ENCODE data around the gene NELFCD. TPM values are rescaled to one million over a fixed set of nuclear protein-coding genes. Genes with fewer than 3 reads are reported as not detected.

The NELFCD gene
- total RNA-seq, 2 donors from 2014 or later = 123 to 159 TPM

DNA sequence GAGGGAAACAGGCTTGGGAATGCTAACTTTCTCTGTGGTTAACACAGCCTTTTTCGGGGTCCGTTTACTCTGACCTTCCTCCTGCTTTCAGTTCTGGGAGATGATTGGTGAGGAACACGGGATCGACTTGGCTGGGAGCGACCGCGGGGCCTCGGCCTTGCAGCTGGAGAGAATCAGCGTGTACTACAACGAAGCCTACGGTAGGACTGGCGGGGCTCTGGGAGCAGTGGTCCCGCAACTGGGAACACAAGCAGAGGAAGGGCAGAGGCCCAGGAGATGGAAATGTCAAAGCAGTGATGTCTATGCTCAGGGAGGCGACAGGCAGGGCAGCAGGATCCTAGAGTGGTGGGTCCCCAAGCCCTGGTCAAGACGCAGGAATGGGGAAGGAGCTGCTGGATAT is 41.7 kb downstream of the NELFCD start:
- H3K27ac Mint-ChIP-seq = no peak overlapping the region
- ATAC-seq = no peak
- peaks cover 19% of the 10 kb centered on the region in 2 donors for H3K36me3 Mint-ChIP-seq
- DNase-seq (ENCODE audit: low spot score in 2 of 2) = no peak
- no peaks in the 10 kb centered on the region for H3K9me3 Mint-ChIP-seq

DNA sequence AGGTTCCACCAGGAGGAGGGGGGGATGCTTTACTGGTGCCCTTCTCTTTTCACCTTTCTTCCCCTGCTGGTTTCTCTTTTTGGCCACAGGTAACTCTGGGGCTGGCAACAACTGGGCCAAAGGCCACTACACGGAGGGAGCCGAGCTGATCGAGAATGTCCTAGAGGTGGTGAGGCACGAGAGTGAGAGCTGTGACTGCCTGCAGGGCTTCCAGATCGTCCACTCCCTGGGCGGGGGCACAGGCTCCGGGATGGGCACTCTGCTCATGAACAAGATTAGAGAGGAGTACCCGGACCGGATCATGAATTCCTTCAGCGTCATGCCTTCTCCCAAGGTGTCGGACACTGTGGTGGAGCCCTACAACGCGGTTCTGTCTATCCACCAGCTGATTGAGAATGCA is 42.6 kb downstream of the NELFCD start:
- H3K36me3 Mint-ChIP-seq = peaks cover 21 to 25% of the 10 kb centered on the region in 2 donors
- H3K9me3 Mint-ChIP-seq = no peaks in the 10 kb centered on the region
- no peak for DNase-seq (ENCODE audit: low spot score in 2 of 2)
- no peak overlapping the region for H3K27ac Mint-ChIP-seq
- no peak for ATAC-seq

DNA sequence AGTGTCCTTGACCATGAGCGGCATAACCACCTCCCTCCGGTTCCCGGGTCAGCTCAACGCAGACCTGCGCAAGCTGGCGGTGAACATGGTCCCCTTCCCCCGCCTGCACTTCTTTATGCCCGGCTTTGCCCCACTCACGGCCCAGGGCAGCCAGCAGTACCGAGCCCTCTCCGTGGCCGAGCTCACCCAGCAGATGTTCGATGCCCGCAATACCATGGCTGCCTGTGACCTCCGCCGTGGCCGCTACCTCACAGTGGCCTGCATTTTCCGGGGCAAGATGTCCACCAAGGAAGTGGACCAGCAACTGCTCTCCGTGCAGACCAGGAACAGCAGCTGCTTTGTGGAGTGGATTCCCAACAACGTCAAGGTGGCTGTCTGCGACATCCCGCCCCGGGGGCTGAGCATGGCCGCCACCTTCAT is 43.1 kb downstream of the NELFCD start:
- Mint-ChIP-seq H3K36me3 (peaks cover 21 to 26% of the 10 kb centered on the region in 2 donors), H3K9me3 (no peaks in the 10 kb centered on the region), H3K27ac (peak overlapping the region in 1 of 2 donors; percentile 86)
- no peak for DNase-seq (ENCODE audit: low spot score in 2 of 2)
- ATAC-seq = no peak

DNA sequence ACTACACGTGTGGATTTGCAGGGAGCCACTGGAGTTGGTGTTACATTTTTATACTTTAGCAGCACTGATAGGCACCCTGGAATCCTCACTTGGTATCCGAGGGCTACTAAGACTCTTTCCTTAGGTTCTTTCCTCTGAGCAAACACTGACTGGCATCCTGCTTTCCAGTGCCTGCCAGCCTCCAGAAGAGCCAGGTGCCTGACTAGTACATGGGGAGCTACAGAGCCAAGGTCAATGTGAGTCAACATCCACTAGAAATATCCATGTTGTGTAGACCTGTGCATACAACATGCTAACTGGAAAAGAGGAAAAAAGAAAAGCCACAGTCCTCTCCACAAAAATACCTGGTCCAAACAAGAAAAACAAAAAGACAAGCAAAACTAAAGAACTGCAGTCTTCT is 44.0 kb downstream of the NELFCD start:
- H3K27ac Mint-ChIP-seq = no peak overlapping the region
- H3K9me3 Mint-ChIP-seq = no peaks in the 10 kb centered on the region
- ATAC-seq (no peak), DNase-seq (ENCODE audit: low spot score in 2 of 2) (no peak)
- H3K36me3 Mint-ChIP-seq = peaks cover 25 to 33% of the 10 kb centered on the region in 2 donors

DNA sequence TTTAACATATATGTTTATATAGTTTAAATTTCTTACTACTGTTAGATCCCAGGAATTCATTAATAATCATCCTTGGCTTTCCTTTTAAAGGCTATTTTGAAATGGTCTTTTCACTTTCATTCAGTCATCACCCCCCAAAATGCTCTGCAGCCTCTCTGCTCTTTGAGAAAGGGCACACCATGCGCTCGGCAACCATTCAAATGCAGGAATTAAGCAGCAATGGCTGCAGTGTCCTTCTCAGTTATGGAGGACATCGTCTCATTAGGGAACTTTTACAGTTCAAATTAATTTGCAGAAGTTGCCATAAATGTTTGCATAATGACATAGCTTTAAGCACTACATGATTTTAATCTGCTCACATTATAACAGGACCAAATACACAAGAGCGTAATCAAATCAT is 44.5 kb downstream of the NELFCD start:
- DNase-seq (ENCODE audit: low spot score in 2 of 2) = no peak
- Mint-ChIP-seq H3K9me3 (no peaks in the 10 kb centered on the region), H3K36me3 (peaks cover 29 to 38% of the 10 kb centered on the region in 2 donors), H3K27ac (no peak overlapping the region)
- ATAC-seq = no peak

DNA sequence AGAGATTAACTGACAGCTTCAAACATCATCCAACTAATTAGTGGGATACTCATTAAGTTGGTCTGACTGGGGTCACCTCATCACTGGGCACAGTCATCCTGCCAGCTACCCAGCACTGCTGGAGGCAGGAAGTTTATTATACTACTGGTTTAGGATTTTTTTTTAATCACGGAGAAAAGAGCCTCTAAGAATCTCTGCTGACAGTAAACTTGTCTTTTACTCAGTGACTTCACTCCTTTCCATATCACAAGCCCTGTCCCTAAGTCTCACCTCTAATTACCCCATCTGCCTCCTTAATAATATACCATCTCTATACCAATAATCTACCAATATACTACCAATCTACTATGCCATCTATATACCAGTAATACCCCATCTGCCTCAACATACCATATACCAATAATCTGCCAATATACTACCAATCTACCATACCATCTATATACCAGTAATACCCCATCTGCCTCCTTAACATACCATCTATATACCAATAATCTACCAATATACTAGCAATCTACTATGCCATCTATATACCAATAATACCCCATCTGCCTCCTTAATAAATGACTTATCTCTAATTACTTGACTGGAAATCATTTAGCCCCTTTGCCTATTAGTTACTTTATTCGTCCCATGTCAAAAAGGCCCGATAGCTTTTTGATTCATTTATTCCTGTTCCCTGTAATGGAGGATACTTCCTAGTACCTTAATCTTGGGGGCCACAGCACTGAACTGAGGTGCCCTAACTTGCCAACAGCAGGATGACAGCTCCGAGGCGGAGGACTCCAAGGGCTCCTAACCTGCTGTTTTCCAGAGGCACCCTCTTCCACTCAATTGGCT is 46.1 kb downstream of the NELFCD start:
- DNase-seq (ENCODE audit: low spot score in 2 of 2) (no peak), ATAC-seq (no peak)
- Mint-ChIP-seq H3K9me3 (no peaks in the 10 kb centered on the region), H3K27ac (peak overlapping the region; percentile 10 to 36), H3K36me3 (peaks cover 42 to 47% of the 10 kb centered on the region in 2 donors)

DNA sequence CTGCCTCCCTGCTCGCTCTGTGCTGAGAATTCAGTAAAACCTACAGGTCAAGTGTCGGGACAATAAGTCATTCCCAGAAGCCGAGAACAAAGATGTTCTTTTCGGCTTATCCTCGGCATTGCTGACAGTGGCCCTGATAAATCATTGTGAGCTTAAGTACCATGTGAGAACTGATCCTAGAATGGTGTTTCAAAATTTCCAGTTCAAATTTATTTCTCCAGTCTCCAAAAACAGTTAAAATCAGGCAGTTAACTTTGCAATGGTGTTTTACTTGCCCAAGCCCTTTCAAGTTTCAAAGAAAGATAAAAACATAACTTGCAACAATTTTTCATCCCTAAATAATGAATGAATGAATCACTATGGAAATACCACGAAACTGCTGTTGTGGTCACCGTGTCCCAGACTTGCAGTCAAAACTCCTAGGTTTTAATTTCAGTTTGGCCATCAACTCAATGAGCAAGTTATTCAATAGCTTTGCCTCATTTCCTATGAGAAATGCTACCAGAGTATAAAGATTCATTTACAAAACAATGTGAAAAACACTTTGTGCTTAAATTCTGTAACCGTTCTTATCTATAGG is 46.8 kb downstream of the NELFCD start:
- ATAC-seq (no peak), DNase-seq (ENCODE audit: low spot score in 2 of 2) (no peak)
- H3K36me3 Mint-ChIP-seq = peaks cover 43 to 47% of the 10 kb centered on the region in 2 donors
- peak overlapping the region in 1 of 2 donors; percentile 36 for H3K27ac Mint-ChIP-seq
- no peaks in the 10 kb centered on the region for H3K9me3 Mint-ChIP-seq

DNA sequence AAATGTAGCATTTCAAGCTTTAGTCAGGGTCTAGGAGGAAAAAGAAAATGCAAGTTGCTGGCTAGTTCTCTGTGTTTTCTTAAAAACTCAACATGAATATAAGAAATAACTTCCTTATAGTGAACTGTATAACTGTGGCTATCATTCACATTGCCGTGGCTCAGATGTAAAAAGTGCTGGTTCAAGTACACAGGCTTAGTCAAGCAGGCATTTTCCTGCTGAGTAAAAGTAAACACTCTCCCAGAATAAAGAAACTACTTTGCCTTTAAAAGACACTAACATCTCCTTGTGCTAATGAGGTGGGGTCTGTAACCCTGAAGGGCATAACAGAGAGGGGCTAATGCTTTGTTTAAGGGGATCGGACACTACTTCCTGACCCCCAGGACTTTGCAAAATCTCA is 47.8 kb downstream of the NELFCD start:
- Mint-ChIP-seq H3K36me3 (peaks cover 43 to 47% of the 10 kb centered on the region in 2 donors), H3K9me3 (no peaks in the 10 kb centered on the region), H3K27ac (peak overlapping the region in 1 of 2 donors; percentile 44)
- ATAC-seq (no peak), DNase-seq (ENCODE audit: low spot score in 2 of 2) (no peak)

DNA sequence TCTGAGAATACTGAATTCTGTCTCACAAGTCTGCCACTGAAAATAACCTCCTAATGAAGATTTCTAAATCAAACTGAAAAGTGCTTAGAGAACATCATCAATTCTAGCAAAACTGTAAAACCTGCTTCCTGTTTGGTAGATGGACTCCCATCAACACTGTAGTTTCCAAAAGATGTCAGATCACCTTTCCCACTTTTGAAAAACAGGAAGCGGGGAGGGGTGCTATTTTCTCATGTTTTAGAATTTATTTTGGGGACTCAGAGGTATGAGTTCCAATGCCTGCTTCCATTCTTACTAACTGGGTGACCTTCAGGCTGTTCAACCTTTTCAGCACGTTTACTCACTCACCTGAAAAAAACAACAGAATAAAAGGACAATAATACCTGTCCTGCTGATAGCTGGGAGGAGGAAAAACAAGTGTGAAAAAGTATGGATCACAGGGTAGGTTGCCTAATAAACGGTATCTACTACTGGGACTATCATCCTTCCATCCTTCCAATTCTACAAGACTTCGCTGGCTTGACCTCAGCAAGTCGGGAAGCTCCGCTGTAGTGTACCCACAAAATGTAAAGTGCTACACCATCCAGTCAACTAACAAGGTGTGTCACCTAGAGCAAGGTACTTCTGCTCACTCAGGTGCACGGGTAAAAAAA is 50.0 kb downstream of the NELFCD start:
- DNase-seq (ENCODE audit: low spot score in 2 of 2) = no peak

DNA sequence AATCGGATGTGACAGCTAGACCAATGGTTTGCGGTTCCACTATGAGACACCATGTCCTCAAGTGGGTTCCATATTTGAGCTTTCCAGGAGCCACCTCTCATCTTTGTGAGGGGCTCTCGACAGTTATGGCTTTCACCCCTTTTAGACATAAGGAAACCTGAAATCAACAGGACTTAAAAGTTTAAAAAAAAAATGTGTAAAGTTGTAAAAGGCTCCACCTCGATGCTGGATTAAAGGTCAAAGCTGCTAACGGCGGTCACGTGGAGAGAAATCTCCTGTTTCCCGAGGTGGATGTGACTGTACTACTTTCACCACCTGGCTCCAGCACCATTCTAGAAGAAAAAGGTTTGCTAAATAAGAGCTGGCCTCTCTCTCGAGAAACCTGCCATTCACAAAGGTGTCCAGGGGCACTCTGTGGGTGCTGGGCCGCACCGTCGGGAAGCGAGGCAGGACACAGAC is 50.5 kb downstream of the NELFCD start:
- DNase-seq (ENCODE audit: low spot score in 2 of 2) = no peak
- Mint-ChIP-seq H3K9me3 (no peaks in the 10 kb centered on the region), H3K27ac (peak overlapping the region; percentile 33 to 94), H3K36me3 (peaks cover 39 to 45% of the 10 kb centered on the region in 2 donors)
- ATAC-seq = peak in 1 of 2 donors; percentile 12

More for the DNA sequence above, 50.0 kb downstream of the NELFCD start:
- peak overlapping the region; percentile 33 to 94 for H3K27ac Mint-ChIP-seq
- no peak for ATAC-seq
- H3K9me3 Mint-ChIP-seq = no peaks in the 10 kb centered on the region
- peaks cover 41 to 47% of the 10 kb centered on the region in 2 donors for H3K36me3 Mint-ChIP-seq

DNA sequence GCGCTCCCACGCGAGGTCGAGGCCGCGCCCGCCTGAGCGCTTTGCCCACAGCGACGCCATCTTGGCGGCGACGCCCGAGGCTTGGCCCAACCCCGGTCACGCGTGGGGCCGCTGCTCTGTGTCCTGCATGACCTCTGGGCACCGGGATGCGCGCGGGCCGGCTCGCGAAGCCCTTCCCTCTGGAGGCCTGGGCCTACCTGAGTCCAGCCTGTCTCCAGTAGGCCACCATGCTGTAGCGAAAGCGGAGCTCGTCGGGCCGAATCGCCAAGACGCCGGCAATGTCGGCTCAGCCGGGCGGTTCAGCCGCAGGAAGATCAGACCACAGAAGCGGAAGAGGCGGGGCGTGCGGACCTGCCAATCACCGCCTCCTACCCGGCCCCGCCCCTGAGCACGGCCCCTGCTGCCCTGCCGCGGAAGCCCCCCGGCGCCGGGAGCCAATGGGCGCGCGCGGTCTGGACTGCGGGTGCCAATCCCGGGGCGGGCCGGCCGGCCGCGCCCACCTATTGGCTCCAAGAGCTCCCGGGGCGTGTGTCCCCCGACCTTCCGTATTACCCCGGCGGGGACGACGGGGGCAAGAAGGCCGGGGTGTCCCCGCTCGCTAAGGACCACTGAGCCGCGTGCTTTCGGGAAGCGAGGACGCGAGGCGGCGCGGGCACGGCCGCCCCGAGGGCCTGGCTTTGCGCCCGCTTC is 51.1 kb downstream of the NELFCD start, which contains the start of gene ATP5F1E:
Gene ATP5F1E (minus strand): TSS at position 313 of the 690 bp plus-strand sequence. CDS start 84 bp downstream, at position 229.
- DNase-seq (ENCODE audit: low spot score in 2 of 2) (peak; percentile 95 to 97), ATAC-seq (peak; percentile 94 to 96)
- Mint-ChIP-seq H3K36me3 (peaks cover 35 to 46% of the 10 kb centered on the region in 2 donors), H3K27ac (peak within 1 kb of the TSS; percentile 88 to 94), H3K9me3 (no peaks in the 10 kb centered on the region)

DNA sequence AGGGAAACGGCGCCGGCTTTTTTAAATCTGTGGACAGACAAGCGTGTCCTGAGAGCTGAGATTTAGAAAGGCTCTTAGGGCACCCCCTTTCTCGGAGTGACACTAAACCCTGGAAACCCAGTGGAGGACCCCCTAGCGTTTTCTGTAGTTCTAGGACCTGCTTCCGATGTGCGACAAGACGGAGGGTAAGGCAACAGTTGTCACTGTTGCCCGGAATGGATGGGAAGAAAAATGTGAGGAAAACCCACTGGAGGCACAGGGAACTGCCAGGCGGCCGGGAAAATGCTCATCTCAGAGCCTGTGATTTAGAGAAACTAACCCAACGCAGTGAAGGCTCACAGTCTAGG is 51.6 kb downstream of the NELFCD start:
- ATAC-seq (no peak), DNase-seq (ENCODE audit: low spot score in 2 of 2) (no peak)
- Mint-ChIP-seq H3K27ac (peak overlapping the region; percentile 88 to 94), H3K9me3 (no peaks in the 10 kb centered on the region), H3K36me3 (peaks cover 29 to 43% of the 10 kb centered on the region in 2 donors)

DNA sequence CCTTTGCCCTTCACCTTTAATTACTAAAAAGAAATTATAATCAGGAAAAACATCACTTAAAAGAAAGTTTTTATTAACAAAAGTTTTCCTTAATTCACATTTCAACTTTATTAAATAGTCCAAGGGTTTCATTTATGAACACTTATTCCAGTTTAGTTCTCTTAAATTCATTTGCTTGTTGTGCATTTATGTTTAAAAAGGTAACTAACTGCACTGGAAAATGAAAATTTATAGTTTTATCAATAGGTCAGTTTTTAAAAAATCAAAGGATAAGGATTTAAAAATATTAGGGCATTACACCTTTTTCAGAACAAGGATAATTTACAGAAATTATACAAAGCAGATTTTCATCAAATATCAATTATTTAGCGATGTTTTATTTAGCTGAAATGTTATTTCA is 52.0 kb downstream of the NELFCD start:
- ATAC-seq (no peak), DNase-seq (ENCODE audit: low spot score in 2 of 2) (no peak)
- Mint-ChIP-seq H3K27ac (peak overlapping the region; percentile 88 to 94), H3K36me3 (peaks cover 27 to 41% of the 10 kb centered on the region in 2 donors), H3K9me3 (no peaks in the 10 kb centered on the region)

DNA sequence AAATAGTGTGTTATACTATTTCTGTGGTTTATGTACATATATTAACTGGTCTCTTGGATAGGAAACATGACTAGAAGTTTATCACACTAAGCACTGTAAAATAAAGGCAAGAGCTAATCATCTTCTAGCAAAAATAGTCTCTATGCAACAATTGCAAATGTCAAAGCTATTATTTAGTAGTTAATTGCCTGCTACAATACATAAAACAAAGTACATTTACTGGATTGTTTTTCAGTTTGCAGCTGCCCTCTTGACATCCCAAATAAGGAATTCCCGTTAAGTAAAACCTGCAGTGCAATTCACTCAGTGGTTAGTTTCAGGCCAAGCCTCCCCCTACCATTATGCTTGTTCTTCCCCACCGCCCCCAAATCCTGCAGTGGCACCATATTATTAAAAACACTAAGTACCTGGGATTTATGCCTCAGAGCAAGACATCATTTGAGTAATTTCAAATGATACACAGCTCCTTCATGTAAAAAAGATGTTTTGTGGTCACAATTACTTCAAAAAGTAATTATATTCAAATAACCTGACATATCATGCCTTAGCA is 52.6 kb downstream of the NELFCD start:
- DNase-seq (ENCODE audit: low spot score in 2 of 2) = no peak
- Mint-ChIP-seq H3K36me3 (peaks cover 27 to 36% of the 10 kb centered on the region in 2 donors), H3K9me3 (no peaks in the 10 kb centered on the region), H3K27ac (peak overlapping the region in 1 of 2 donors; percentile 39)
- ATAC-seq = no peak

DNA sequence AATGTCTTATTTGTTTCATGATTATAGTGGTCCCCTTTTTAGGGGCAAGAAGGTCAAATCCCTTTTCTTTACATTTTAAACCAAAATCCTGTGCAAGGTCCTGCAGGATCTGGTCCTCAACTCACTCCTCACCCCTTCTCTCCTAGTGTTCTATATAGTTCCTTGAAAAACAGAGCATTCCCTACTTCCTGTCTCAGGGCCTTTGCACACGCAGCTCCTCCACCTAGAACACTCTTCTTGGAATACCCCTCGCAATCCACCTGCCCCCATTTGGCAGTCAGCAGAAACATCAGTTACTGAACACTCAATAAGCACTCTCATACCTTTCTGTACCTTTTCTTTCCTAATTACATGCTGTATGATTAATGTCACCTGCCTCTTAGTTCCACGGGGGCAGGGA is 54.3 kb downstream of the NELFCD start:
- DNase-seq (ENCODE audit: low spot score in 2 of 2) (no peak), ATAC-seq (no peak)
- Mint-ChIP-seq H3K36me3 (peaks cover 25 to 26% of the 10 kb centered on the region in 2 donors), H3K9me3 (no peaks in the 10 kb centered on the region), H3K27ac (no peak overlapping the region)

DNA sequence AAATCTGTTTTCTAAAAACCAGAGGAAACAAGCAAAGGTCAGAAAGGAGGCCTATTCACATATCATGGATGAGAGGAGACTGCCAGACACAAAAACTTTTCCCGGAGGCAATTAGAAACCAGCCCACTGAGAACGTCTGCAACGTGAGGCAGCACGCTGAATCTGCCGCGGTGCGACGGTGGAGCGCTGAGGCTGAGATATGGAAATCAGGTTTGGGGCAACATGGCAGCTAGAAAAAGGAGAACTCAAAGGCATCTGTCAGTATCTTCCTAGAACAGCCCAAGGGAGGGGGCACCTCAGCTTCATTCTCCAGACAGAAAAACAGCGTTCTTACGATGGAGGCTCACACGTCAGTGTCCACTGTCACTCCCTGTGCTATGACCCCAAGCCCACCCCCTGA is 56.3 kb downstream of the NELFCD start:
- Mint-ChIP-seq H3K27ac (no peak overlapping the region), H3K9me3 (no peaks in the 10 kb centered on the region), H3K36me3 (peaks cover 25% of the 10 kb centered on the region in 2 donors)
- DNase-seq (ENCODE audit: low spot score in 2 of 2) (no peak), ATAC-seq (no peak)
